Stimulated activated CD8-positive, alpha-beta memory T cell treated with anti-CD3 and anti-CD28 coated beads, Interleukin-7, amount 100 ng/mL, for 4 hours (primary cell): ENCODE measurements around the gene JUNB.

Experiments used
- DNase-seq, 2 donors: peaks; one replicate each; pipeline ENCODE4 v3.0.0-alpha.2; 2020; ENCODE audit warnings: low read depth in 2 of 2

Gene JUNB

GRCh38 chr19:12774588-12775555 lies 16.4 kb upstream of the JUNB start, which contains the start of gene HOOK2:
TSS of gene HOOK2 (minus strand) at chr19:12775552. CDS start at chr19:12775449, 103 bp downstream.
- no peak for DNase-seq

DNA sequence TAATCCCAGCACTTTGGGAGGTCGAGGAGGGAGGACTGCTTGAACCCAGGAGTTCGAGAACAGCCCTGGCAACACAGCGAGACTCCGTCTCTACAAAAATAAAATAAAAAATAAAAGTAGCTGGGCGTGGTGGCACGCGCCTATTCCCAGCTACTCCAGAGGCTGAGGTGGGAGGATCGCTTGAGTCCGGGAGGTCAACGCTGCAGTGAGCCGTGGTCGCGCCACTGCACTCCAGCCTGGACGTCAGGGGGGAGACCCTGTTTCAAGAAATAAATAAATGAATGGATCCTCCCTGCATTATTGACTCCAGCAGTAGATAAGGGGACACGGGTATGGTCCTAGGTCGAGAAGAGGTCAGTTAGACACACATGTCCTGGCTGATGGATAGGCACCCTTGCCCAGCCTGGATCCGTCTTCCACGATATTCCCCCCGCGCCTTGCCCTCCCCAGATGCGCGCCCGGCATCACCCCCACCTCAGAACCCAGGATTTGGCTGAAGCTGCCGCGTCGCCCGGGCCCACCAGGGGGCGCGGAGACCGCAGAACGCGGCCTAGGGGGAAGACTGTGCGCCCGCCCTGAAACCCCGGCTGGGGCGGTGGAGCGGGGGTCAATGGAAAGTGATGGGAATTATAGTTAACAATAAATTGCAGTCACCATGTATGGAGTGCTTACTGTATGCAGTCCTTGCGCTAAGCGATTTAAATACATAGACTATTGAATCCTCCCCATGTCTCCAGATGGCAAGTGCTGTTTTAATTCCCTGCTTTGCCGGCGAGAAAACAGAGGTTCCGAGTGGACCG lies 13.9 kb upstream of the JUNB start:
- peak in 1 of 2 donors; percentile 75 for DNase-seq

GRCh38 chr19:12778017-12778904 lies 13.0 kb upstream of the JUNB start:
- DNase-seq: no peak

DNA sequence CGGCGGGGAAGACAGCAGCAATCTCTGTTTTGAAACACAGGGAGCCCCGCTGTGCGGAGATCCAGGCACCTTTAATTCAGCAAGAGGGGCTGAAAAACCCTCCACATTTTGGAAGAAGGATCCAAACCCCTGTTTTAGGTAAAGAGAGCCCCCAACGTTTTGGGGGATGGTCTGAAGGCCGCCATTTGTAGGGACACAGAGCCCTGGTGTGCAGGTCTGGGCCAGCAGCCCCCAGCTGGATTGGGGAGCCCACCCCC lies 12.5 kb upstream of the JUNB start:
- DNase-seq: no peak

DNA sequence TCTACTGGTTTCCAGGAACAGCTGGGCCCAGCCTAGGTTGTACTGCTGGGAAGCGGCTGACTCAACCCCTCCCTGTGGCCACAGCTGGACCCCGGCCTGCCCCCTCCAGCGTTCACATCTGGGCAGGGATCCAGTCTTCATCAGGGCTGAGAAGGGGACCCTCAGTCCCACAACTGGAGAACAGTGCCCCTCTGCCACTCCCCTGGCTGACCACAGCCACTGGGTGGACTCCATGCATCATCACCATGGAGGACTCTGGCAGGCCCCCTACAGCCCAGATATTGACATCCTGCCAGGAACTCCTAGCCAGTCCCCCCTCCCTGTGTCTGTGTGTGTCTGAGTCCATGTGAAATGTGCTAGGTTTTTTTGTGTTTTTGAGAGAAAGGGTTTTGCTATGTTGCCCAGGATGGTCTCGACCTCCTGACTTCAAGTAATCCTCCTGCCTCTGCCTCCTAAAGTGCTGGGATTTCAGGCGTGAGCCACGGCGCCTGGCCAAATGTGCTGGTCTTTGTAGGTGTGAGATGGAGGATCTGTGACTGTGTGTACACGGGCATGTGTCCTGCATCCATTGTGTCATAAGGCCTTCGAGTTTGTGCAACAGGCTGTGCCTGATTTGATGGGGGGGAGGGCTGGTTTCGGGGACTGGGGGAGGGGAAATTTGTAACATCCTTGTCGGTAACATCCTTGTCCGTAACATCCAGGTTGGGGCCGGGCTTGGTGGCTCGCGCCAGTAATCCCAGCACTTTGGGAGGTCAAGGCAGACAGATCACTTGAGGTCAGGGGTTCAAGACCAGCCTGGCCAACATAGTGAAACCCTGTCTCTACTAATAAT lies 11.9 kb upstream of the JUNB start:
- DNase-seq: no peak

- DNase-seq: no peak
These were observed 9.2 kb upstream of the JUNB start for GRCh38 chr19:12782174-12782423.

DNA sequence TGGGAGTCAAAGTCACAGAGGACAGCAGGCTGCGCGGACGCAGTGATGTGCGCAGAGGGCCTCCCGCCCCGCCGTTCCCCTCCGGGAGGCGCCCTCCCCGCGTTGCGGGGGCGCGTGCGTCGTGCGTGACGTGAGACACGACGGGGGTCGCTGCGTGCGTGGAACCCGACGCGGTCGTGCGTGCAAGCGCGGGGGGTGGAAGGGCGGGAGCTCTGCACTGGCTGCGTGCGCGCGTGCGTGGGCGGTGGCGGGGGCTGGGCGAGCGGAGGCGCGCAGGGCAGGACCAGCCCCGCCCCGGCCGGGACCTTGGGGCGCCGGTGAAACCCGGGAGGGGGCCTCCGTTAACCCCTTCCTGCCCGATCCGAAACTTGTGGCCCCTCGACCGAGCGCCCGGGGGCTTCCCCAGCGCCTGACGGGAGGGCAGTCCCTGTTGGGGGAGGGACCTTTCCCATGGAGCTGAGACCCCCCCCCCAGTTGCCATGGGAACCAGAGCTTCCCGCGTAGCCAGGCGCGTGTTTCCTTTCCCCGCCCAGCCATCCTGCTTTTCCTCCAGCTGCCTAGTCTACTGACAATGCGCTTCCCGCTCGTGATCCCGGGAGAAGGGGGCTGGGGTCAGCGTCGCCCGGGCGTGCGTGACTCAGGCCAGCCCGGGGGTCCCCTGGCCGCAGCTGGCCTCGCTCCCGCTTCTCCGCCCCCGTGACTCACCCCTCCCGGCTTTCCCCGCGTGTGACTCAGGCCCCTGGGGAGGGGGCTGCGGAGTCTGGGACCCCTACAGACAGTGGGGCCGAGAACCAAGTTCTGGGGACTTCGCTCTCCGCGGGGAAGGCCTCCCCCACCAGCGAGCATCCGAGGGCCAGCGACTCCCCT lies 8.6 kb upstream of the JUNB start:
- peak; percentile 80 to 92 for DNase-seq

DNA sequence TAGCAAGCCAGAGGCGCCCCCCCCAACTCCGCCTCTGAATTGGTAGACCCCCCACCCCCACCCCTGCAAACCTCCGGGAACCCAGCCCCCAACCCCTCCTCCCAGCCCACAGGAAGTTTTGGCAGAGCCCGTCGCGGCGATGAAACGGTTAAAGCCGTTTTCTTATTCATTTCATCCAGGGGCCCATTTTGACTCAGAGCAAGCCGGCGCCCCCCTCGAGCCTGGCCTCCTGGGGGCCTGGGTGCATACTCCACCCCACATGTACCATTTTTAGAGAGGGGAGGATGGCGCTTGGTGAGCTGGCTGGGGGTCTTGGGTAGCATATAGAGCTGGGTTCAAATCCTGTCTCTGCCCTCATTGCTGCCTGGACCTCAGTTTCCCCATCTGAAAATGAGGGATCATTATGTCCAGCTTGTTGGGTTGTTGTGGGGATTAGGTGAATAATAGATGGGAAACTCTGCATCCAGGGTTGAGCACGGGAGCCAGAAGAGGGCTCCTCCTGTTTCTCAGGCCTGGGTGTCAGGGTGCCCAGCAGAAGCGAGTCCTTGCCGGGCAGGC lies 7.9 kb upstream of the JUNB start:
- no peak for DNase-seq

DNA sequence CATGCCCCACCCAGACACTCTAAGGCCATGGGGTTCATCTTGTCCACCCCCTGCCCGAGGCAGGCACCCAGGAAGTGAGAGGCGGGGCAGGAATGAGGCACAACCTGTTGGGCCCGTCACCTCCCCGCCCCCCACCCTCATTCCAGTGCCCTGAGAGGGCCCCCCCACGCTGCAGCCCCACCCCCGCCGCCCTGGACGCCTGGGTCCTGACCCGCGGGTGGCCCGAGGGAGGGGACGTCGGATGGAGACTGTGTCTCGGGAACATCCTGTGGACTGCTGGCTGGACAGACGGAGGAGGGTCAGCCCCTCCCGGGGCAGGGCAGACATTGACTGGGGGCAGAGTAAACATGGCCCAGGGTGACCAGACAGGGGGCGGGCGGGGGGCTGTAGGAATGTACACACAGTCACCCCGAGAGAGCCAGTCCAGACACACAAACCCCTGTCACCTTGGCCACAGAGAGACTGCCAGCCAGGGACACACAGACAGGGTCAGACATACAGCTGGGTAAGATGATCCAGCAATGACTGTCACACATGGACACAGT lies 7.4 kb upstream of the JUNB start:
- DNase-seq: no peak

DNA sequence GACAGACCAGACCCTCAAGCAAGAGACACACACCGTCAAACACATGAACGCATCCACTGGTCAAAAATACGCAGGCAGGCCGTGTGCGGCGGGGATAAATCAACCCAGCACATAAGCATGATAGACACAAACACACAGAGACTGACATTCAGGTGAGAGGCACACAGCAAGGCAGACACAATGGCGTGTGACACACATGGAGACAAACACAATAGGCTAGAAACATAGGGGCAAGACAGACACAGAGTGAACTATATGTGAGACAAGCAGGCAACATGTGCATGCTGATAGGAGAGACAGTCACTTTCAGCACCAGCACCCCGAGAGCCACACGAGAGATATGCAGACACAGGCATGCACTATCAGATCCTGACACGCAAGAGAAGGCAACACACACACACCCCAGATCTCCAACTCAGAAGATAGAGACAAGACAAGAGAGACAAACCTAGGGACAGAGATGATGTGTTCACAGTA lies 6.9 kb upstream of the JUNB start:
- no peak for DNase-seq

DNA sequence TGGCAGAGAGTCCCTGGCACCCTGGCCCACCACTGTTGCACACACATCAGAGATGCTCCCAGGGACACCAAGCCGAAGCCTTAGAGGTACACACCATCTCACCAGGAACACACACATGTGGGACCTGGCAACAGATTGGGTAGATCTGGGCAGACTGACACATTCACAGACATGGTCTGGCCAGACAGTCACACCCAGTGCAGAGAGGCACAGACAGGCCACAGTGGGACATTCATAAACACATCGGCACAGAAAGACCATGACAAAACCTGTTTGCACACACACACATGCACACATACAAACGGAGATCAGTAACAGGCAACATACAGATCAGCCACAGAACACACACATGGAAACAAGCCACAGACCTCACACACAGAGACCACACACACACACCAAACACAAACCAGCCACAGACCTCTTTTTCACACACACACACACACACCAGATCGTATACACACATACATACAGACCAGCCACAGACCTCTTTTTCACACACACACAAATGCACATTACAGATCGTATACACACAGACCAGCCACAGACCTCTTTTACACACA lies 6.3 kb upstream of the JUNB start:
- DNase-seq: no peak

DNA sequence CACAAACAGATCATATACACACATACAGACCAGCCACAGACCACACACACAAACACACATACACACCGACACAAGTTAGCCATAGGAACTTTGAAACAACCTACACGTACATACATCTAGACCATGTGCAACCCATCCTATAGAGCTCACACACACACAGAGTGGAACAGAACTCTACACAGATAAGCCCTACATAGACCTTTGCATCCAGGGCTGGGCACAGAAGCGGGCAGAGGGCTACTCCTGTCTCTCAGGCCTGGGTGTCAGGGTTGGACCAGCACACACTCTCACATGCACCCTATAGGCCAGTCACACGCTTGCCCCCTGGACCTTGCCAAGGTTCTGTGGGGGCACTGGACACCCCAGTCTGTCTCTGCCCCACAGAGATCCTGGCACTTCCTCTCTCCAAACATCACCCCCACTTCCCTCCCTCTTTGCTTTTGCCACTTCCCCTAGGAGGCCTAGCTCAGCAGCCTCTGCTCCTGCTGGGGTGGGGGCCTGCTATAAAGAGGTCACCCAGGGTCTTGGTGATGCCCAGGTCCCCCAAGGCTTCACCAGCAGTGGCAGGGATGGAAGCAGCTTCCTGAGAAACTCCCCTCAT lies 5.8 kb upstream of the JUNB start:
- no peak for DNase-seq

DNA sequence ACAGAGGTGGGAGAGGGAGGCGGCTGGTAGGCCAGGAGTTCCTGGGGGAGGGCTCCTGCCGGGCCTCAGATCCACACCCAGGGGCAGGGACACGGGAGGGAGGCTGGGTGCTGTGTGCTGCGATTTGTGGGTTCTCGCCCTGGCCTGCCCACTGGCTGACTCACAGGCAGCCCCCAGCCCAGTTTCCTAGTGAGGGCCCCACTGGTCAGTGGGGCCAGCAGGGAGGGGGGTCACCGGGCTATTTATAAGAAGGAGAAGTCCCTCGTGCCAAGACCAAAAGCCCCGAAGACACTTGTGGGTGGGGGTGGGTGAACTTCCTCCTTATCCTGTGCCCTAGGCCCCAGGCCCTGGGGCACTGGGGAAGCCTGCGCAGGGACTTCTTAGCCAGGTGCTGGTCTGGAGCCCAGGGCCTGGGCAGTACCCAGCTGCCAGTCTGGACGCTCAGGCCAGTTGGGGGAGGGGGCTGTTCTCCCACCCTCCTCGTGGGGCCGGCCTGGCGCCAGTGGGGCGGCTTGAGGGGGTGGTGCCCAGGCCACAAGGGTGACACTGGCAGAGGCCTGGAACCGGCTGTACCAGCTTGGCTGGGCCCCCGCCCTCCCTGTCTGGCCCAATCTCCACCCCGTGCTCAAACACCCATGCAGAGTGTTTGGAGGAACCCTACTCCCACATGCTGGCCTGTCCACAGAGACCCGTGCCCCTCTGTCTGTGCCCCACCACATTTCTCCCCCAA lies 5.0 kb upstream of the JUNB start:
- DNase-seq: no peak

DNA sequence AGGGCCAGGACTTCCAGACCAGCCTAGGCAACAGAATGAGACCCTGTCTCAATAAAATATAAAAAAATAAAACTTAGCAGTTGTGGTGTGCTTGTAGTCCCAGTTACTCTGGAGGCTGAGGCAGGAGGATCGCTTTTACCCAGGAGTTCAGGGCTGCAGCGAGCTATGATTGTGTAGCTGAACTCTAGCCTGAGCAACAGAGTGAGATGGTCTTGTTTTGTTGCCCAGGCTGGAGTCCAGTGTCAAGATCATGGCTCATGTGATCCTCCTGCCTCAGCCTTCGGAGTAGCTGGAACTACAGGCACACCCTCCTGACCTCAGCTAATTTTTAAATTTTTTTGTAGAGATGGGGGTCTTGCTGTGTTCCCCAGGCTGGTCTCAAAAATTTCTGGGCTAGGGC lies 4.3 kb upstream of the JUNB start:
- DNase-seq: no peak

GRCh38 chr19:12787458-12787857 lies 3.8 kb upstream of the JUNB start:
- DNase-seq: no peak

DNA sequence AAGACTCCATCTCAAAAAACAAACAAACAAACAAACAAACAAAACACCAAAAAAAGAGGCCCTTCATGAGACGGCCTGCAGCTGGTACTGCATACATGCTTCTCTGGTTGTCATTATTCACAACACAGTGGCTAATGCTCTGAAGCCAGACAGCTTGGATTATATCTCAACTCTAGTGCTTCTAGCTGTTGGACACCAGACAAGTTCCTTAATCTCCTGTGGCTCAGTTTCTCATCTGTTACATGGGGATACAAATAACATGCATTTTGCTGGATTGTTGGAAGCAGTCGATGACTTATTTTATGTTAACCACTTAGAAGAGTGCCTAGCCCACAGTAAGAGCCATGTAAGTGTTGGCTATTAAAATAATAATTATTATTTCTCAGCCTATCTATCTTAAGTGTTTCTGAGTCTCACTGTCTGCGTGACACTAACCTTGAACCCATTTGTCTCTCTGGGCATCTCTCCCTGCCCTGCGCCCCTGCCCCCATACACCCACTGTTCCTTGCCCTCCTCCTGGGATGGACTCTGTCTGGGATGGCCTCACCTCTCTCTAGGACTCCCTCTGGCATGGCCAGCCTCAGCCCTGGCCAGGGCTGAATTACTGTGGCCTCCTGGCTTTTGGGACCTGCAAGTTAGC lies 3.1 kb upstream of the JUNB start:
- no peak for DNase-seq

DNA sequence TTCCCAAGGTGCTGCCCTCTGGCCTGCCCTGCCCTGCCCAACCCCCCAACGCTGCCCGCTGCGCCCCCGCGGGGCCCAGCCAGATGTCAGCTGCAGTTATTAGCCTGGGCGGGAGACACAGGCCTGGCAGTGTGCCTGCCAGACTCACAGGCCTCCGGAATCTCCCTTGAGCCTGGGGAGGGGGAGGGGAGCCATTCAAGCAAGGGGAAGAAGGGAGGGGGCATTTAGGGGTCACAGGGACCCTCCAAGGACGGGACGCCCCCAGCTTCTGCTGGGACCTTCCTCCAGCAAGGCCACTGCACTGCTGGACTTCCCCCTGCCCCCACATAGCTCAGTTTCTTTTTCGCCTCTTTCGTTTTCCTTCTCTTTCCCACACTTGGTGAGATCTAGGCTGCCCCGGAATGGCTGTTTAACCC lies 2.6 kb upstream of the JUNB start:
- DNase-seq: peak in 1 of 2 donors; percentile 37
